Endodermal cell (in vitro differentiated cells): ENCODE data around the gene NTRK3. TPM values are rescaled to one million over a fixed set of nuclear protein-coding genes. Genes with fewer than 3 reads are reported as not detected.

Experiments
- DNase-seq: peaks from one replicate; pipeline ENCODE4 v3.0.0-alpha.2; 2017
- H3K27ac ChIP-seq: 2 replicates; pipeline ENCODE4 v1.5.1; 2013; ENCODE audit warnings: mild to moderate bottlenecking, low read depth, low read length, moderate library complexity
- H3K27me3 ChIP-seq: 2 replicates; pipeline ENCODE4 v1.6.1; 2013; ENCODE audit warnings: mild to moderate bottlenecking, low read length, moderate library complexity; ENCODE audit not compliant: insufficient read depth, control insufficient read depth, poor library complexity, severe bottlenecking
- H3K36me3 ChIP-seq: 2 replicates; pipeline ENCODE4 v1.7.0; 2013; ENCODE audit warnings: mild to moderate bottlenecking, low read length, moderate library complexity; ENCODE audit not compliant: control insufficient read depth, insufficient read depth
- H3K4me1 ChIP-seq: one replicate; pipeline ENCODE4 v1.7.0; 2013; ENCODE audit warnings: low read length; ENCODE audit not compliant: control insufficient read depth, insufficient read depth
- H3K4me3 ChIP-seq: 2 replicates; pipeline ENCODE4 v1.5.1; 2013; ENCODE audit warnings: mild to moderate bottlenecking, low read length, moderate library complexity
- H3K9ac ChIP-seq: 2 replicates; pipeline ENCODE4 v1.6.1; 2013; ENCODE audit warnings: mild to moderate bottlenecking, low read length, moderate library complexity; ENCODE audit not compliant: poor library complexity, severe bottlenecking; ENCODE audit errors: extremely low read depth
- H3K9me3 ChIP-seq: 2 replicates; pipeline ENCODE4 v1.6.1; 2013; ENCODE audit warnings: mild to moderate bottlenecking, low read length, moderate library complexity; ENCODE audit not compliant: control insufficient read depth
- H3K27ac Mint-ChIP-seq: 2 replicates; pipeline ENCODE4 v1.8.0; 2020; ENCODE audit warnings: mixed read lengths
- H3K27me3 Mint-ChIP-seq: 2 replicates; pipeline ENCODE4 v1.8.0; 2021; ENCODE audit warnings: mild to moderate bottlenecking, mixed read lengths; ENCODE audit not compliant: insufficient read depth
- H3K36me3 Mint-ChIP-seq: 2 replicates; pipeline ENCODE4 v1.8.0; 2020; ENCODE audit warnings: low read depth, mixed read lengths
- H3K4me1 Mint-ChIP-seq: 2 replicates; pipeline ENCODE4 v1.8.0; 2020; ENCODE audit warnings: mixed read lengths
- H3K4me3 Mint-ChIP-seq: 2 replicates; pipeline ENCODE4 v1.8.0; 2020; ENCODE audit warnings: mild to moderate bottlenecking, moderate library complexity, mixed read lengths
- H3K9me3 Mint-ChIP-seq: 2 replicates; pipeline ENCODE4 v1.8.0; 2020; ENCODE audit warnings: mild to moderate bottlenecking, mixed read lengths
- WGBS, 2 experiments: methylation state at CpG; one replicate each; pipeline versions ENCODE4 v1.1.5 to v1.1.7; 2013; ENCODE audit warnings: missing lambda C conversion rate in 2 of 2, mixed read lengths in 1 of 2; ENCODE audit not compliant: insufficient coverage in 1 of 2, insufficient read length in 1 of 2; 5-methylcytosine and 5-hydroxymethylcytosine counted together
- total RNA-seq, 2 donors: library from RNA; stranded (reverse); fragmentation: NEBNext Ultra II Directional in 1 of 2; extraction: Animal tissue kit (Norgen Biotek cat#: 25700) in 1 of 2; gene quantifications; 2 replicates in 1 of 2; 3 replicates in 1 of 2; pipeline ENCODE4 v1.2.1, GENCODE V29; 2021
- TF ChIP-seq, protein P1 (sequence below): fragments of 200-600 bp; sonication (generic); conservative IDR thresholded peaks from 2 replicates; pipeline ENCODE4 v1.5.0; 2021; ENCODE audit warnings: antibody characterized with exemption, mild to moderate bottlenecking

The NTRK3 gene
- total RNA-seq, 2 donors from 2014 or later = 0.11 to 0.86 TPM

DNA sequence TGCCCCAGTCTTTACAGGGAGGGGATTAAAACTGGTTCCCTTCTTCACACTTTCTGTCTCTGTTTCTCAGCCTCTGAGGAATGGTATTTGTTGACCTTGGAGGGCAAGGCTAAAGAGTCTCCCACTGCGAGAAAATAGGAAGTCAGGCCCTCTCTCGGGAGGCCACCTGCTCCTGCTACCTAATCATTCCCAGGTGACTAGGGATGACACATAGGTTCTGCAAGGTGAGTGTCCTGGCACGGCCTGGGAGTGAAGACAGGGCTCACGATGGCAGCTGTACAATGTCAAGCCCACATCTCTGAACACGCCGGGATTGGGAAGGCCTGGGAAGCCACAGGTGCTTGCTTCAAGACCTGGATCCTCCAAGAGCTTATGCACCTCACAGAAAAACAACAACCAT is 314.2 kb downstream of the NTRK3 start:
- H3K4me1 ChIP-seq = peaks cover 5% of the 10 kb centered on the region
- peaks cover 30% of the 10 kb centered on the region for H3K4me1 Mint-ChIP-seq
- TF ChIP-seq, protein P1, sequence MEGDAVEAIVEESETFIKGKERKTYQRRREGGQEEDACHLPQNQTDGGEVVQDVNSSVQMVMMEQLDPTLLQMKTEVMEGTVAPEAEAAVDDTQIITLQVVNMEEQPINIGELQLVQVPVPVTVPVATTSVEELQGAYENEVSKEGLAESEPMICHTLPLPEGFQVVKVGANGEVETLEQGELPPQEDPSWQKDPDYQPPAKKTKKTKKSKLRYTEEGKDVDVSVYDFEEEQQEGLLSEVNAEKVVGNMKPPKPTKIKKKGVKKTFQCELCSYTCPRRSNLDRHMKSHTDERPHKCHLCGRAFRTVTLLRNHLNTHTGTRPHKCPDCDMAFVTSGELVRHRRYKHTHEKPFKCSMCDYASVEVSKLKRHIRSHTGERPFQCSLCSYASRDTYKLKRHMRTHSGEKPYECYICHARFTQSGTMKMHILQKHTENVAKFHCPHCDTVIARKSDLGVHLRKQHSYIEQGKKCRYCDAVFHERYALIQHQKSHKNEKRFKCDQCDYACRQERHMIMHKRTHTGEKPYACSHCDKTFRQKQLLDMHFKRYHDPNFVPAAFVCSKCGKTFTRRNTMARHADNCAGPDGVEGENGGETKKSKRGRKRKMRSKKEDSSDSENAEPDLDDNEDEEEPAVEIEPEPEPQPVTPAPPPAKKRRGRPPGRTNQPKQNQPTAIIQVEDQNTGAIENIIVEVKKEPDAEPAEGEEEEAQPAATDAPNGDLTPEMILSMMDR = no peak
- H3K4me3 ChIP-seq = no peak overlapping the region
- no peak overlapping the region for H3K9ac ChIP-seq
- no peak overlapping the region for H3K27ac ChIP-seq
- H3K9me3 ChIP-seq = no peaks in the 10 kb centered on the region
- no peaks in the 10 kb centered on the region for H3K36me3 ChIP-seq
- H3K27me3 ChIP-seq = peaks cover 10% of the 10 kb centered on the region
- H3K36me3 Mint-ChIP-seq = no peaks in the 10 kb centered on the region
- WGBS, 2 experiments = 83 to 92% methylated on average over 3 to 6 of the region's 6 CpGs
- peak overlapping the region; percentile 63 for H3K27ac Mint-ChIP-seq
- DNase-seq = peak; percentile 71
- no peaks in the 10 kb centered on the region for H3K9me3 Mint-ChIP-seq
- peaks cover 45% of the 10 kb centered on the region for H3K27me3 Mint-ChIP-seq
- no peak overlapping the region for H3K4me3 Mint-ChIP-seq

DNA sequence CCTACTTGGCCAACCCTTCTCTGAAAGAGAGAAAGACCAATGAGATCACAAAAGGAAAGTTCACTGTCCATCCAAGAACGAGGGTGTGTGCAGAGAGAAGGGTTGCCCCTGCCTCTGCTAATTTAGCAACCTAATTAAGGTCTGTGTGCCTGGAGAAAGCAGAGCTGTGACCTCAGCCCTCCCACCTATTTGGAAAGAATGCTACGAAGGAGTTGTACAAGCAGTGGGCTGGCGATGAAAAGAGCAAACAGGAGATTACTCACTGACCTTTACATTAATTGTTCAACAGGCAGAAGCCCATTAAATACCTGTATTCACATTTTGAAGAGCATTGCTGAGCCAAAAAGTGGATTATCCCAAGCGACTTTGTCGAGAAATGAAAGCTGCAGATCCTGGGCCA is 314.9 kb downstream of the NTRK3 start:
- H3K4me1 Mint-ChIP-seq = peaks cover 30% of the 10 kb centered on the region
- peaks cover 15% of the 10 kb centered on the region for H3K27me3 ChIP-seq
- 81 to 85% methylated on average over 5 of the region's 5 CpGs for WGBS, 2 experiments
- H3K27ac ChIP-seq = no peak overlapping the region
- H3K36me3 ChIP-seq = no peaks in the 10 kb centered on the region
- no peak for DNase-seq
- H3K9me3 ChIP-seq = no peaks in the 10 kb centered on the region
- peaks cover 44% of the 10 kb centered on the region for H3K27me3 Mint-ChIP-seq
- no peak overlapping the region for H3K27ac Mint-ChIP-seq
- peaks cover 5% of the 10 kb centered on the region for H3K4me1 ChIP-seq
- H3K36me3 Mint-ChIP-seq = no peaks in the 10 kb centered on the region
- no peak overlapping the region for H3K4me3 ChIP-seq
- no peak overlapping the region for H3K4me3 Mint-ChIP-seq
- no peak overlapping the region for H3K9ac ChIP-seq
- H3K9me3 Mint-ChIP-seq = no peaks in the 10 kb centered on the region
- TF ChIP-seq, protein P1 = no peak

DNA sequence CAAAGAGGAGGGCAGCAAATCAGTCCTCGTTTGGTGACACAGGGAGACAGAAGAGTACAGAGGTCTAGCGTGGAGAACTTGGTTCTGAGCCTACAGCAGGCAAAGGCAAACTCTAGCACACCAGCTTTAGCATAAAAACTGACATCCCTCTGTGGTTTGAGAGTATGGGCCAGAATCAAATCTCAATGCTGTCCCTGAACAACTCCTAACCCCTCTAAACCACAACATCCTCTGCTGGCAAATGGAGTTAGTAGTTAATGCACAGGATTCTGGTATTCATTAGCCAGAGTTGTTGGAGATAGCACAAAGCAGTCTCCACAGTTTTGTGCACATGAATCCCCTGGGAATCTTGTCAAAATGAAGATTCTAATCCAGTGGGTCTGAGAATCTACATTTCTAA is 315.8 kb downstream of the NTRK3 start:
- DNase-seq = no peak
- TF ChIP-seq, protein P1 = no peak
- 98 to 100% methylated on average over 1 to 2 of the region's 2 CpGs for WGBS, 2 experiments
- Histone ChIP-seq H3K9me3 (no peaks in the 10 kb centered on the region), H3K27ac (no peak overlapping the region), H3K4me1 (peaks cover 5% of the 10 kb centered on the region), H3K27me3 (peaks cover 15% of the 10 kb centered on the region), H3K9ac (no peak overlapping the region), H3K36me3 (no peaks in the 10 kb centered on the region), H3K4me3 (no peak overlapping the region)
- H3K9me3 Mint-ChIP-seq = no peaks in the 10 kb centered on the region
- no peak overlapping the region for H3K4me3 Mint-ChIP-seq
- H3K36me3 Mint-ChIP-seq = no peaks in the 10 kb centered on the region
- no peak overlapping the region for H3K27ac Mint-ChIP-seq
- peaks cover 41% of the 10 kb centered on the region for H3K27me3 Mint-ChIP-seq
- H3K4me1 Mint-ChIP-seq = peaks cover 27% of the 10 kb centered on the region
